GM12874 (cell line): ENCODE data around the gene NEIL3.

Experiments used
- CTCF ChIP-seq: IDR thresholded peaks from 2 replicates; pipeline ENCODE4 v1.5.1; 2011; ENCODE audit warnings: low read depth, mild to moderate bottlenecking, control low read depth, low read length, moderate library complexity; ENCODE audit not compliant: insufficient read depth

NEIL3 gene

GRCh38 chr4:177349191-177349590, 39.5 kb downstream of the NEIL3 start:
- TF ChIP-seq CTCF, result no peak

- TF ChIP-seq CTCF, result no peak
Observed at GRCh38 chr4:177351622-177352244, 42.1 kb downstream of the NEIL3 start.

- no peak for TF ChIP-seq CTCF
Observed at GRCh38 chr4:177356206-177356605, 46.5 kb downstream of the NEIL3 start.

- TF ChIP-seq CTCF, result no peak
Observed at GRCh38 chr4:177356921-177357320, 47.2 kb downstream of the NEIL3 start.

- TF ChIP-seq CTCF, result no peak
Observed at GRCh38 chr4:177367336-177367735, 57.7 kb downstream of the NEIL3 start.

GRCh38 chr4:177369372-177369771, 59.7 kb downstream of the NEIL3 start:
- TF ChIP-seq CTCF, result no peak

- TF ChIP-seq CTCF, result no peak
Observed at GRCh38 chr4:177371461-177371860, 61.8 kb downstream of the NEIL3 start.
